ENCODE results near the gene ZDHHC13. TPM values are rescaled to one million over a fixed set of nuclear protein-coding genes. Genes with fewer than 3 reads are reported as not detected.

The ZDHHC13 gene
- polyA plus RNA-seq, 1 donor (not counting 4 experiments of a cell fraction or from before 2014, with no cell fraction given), result 24.1 TPM

DNA sequence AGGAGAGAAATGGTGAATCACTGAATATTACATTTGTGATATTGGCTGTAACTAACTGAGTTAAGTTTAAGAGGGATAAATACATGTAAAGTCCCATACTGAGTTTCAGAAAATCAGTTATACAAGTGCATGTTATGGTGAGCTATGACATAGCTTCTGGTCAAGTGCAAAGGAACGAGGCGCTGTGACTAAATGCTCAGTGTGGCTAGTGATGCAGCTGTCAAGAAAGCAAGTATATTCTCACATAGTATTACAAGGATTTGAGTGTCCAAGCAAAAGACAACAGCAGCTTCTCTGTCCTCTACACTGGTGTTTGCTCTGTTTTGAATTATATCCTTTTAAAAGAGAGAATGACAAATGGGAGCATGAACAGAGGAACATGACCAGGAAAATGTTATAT is 44.7 kb downstream of the ZDHHC13 start:
- Histone ChIP-seq H4K20me1 (ENCODE audit: control insufficient read depth, extremely low read depth, insufficient read depth, low read length) (no peaks in the 10 kb centered on the region), H3K4me1 (ENCODE audit: control insufficient read depth, extremely low read depth, insufficient read depth, low read length) (no peaks in the 10 kb centered on the region), H3K9me1 (ENCODE audit: control insufficient read depth, extremely low read depth, insufficient read depth, low read length) (no peaks in the 10 kb centered on the region), H3K9me3 (ENCODE audit: control insufficient read depth, low read depth, low read length) (no peaks in the 10 kb centered on the region), H3K4me3 (ENCODE audit: control insufficient read depth in 2 of 3, extremely low read depth in 1 of 3, insufficient read depth in 2 of 3, low read depth in 1 of 3, low read length in 3 of 3) (no peak overlapping the region), H3K4me2 (ENCODE audit: control insufficient read depth, extremely low read depth, insufficient read depth, low read depth, low read length) (no peak overlapping the region), H3K79me2 (ENCODE audit: control insufficient read depth, insufficient read depth, low read length) (no peaks in the 10 kb centered on the region), H3K27ac (ENCODE audit: control insufficient read depth, insufficient read depth, low read length) (no peak overlapping the region), H3K9ac (ENCODE audit: control insufficient read depth, extremely low read depth, insufficient read depth, low read length) (no peak overlapping the region), H3K27me3 (ENCODE audit: control insufficient read depth, extremely low read depth, insufficient read depth, low read length) (no peaks in the 10 kb centered on the region), H2AFZ (ENCODE audit: control insufficient read depth, low read length) (no peak overlapping the region), H3K36me3 (ENCODE audit: control insufficient read depth in 2 of 2, extremely low read depth in 1 of 2, insufficient read depth in 2 of 2, low read length in 2 of 2) (peaks cover 6 to 14% of the 10 kb centered on the region in 2 experiments)
- dilution Hi-C loops (cut with MboI; ENCODE audit: extremely low pct_ligation_motif_present, low sequenced_read_pairs), result no loop called here
- no peak for TF ChIP-seq CTCF (optimal IDR thresholded peaks at IDR 0.05 in 1 of 3, IDR thresholded peaks at IDR 0.05 in 1 of 3, conservative IDR thresholded peaks at IDR 0.05 in 1 of 3; ENCODE audit: extremely low read depth in 1 of 3, insufficient read depth in 2 of 3, low read length in 3 of 3)
- no peak for TF ChIP-seq EZH2 (IDR thresholded peaks at IDR 0.05; ENCODE audit: low read length)
- no peak for DNase-seq (ENCODE audit: low read depth, low spot score)
- FAIRE-seq, result no peak

DNA sequence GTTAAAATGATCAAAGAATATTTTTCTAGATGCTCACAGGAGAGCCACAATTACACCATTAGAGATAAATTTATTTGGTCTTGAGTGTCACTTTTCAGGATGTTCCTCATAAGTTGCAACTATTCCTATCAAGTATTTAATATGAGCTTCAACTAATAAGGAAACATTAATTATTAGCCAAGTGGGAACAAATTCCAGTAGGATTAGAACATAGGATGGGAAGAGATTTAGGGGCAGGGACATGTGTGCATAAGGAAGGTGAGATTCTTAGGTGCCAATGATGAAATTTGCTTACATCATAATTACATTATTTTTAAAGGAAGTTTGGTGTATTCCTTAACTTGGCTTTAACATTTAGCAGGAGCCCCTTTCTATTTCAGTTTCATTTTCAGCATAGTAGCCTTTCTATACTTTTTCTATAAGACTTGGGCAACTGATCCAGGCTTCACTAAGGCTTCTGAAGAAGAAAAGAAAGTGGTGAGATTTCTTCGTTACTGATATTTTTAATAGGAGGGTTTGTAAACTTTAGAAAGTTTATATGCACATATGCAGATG is 46.1 kb downstream of the ZDHHC13 start:
- no peak for TF ChIP-seq CTCF (optimal IDR thresholded peaks at IDR 0.05 in 1 of 3, IDR thresholded peaks at IDR 0.05 in 1 of 3, conservative IDR thresholded peaks at IDR 0.05 in 1 of 3; ENCODE audit: extremely low read depth in 1 of 3, insufficient read depth in 2 of 3, low read length in 3 of 3)
- TF ChIP-seq EZH2 (IDR thresholded peaks at IDR 0.05; ENCODE audit: low read length), result no peak
- Histone ChIP-seq H3K9ac (ENCODE audit: control insufficient read depth, extremely low read depth, insufficient read depth, low read length) (no peak overlapping the region), H3K4me2 (ENCODE audit: control insufficient read depth, extremely low read depth, insufficient read depth, low read depth, low read length) (no peak overlapping the region), H3K9me3 (ENCODE audit: control insufficient read depth, low read depth, low read length) (no peaks in the 10 kb centered on the region), H3K4me1 (ENCODE audit: control insufficient read depth, extremely low read depth, insufficient read depth, low read length) (no peaks in the 10 kb centered on the region), H3K27me3 (ENCODE audit: control insufficient read depth, extremely low read depth, insufficient read depth, low read length) (no peaks in the 10 kb centered on the region), H3K4me3 (ENCODE audit: control insufficient read depth in 2 of 3, extremely low read depth in 1 of 3, insufficient read depth in 2 of 3, low read depth in 1 of 3, low read length in 3 of 3) (no peak overlapping the region), H4K20me1 (ENCODE audit: control insufficient read depth, extremely low read depth, insufficient read depth, low read length) (no peaks in the 10 kb centered on the region), H3K79me2 (ENCODE audit: control insufficient read depth, insufficient read depth, low read length) (no peaks in the 10 kb centered on the region), H3K36me3 (ENCODE audit: control insufficient read depth in 2 of 2, extremely low read depth in 1 of 2, insufficient read depth in 2 of 2, low read length in 2 of 2) (peaks cover 6 to 9% of the 10 kb centered on the region in 2 experiments), H2AFZ (ENCODE audit: control insufficient read depth, low read length) (no peak overlapping the region), H3K27ac (ENCODE audit: control insufficient read depth, insufficient read depth, low read length) (no peak overlapping the region), H3K9me1 (ENCODE audit: control insufficient read depth, extremely low read depth, insufficient read depth, low read length) (no peaks in the 10 kb centered on the region)
- FAIRE-seq (no peak), DNase-seq (ENCODE audit: low read depth, low spot score) (no peak)
- dilution Hi-C loops (cut with MboI; ENCODE audit: extremely low pct_ligation_motif_present, low sequenced_read_pairs), result no loop called here
